Fibroblast of lung (primary cell): Measurements from ENCODE around the gene TBC1D25.

ENCODE experiments used
- CTCF ChIP-seq, 2 donors: IDR thresholded peaks in 1 of 2; conservative IDR thresholded peaks in 1 of 2; 1 replicate in 1 of 2; 2 replicates in 1 of 2; pipeline ENCODE4 v1.5.1; 2011 to 2012; ENCODE audit warnings: low read length in 2 of 2, control low read depth in 1 of 2, inconsistent platforms in 1 of 2, low read depth in 1 of 2, mild to moderate bottlenecking in 1 of 2
- EZH2 ChIP-seq: IDR thresholded peaks from 2 replicates; pipeline ENCODE4 v1.5.1; 2012; ENCODE audit warnings: low read length, control low read depth, mild to moderate bottlenecking; ENCODE audit errors: missing control alignments

GRCh38 chrX:48507246-48507645 lies 32.3 kb upstream of the TBC1D25 start:
- TF ChIP-seq CTCF (conservative IDR thresholded peaks at IDR 0.05 in 1 of 2, IDR thresholded peaks at IDR 0.05 in 1 of 2; ENCODE audit: low read depth in 1 of 2, low read length in 2 of 2) (no peak), EZH2 (no peak)
